HG03432 (cell line): ENCODE data around the gene COL2A1.

Experiments
- ATAC-seq: cut with Tn5 transposase; IDR thresholded peaks from one replicate; pipeline ENCODE4 v1.9.1; 2021; ENCODE audit warnings: mild to moderate bottlenecking, moderate library complexity; ENCODE audit not compliant: unreplicated experiment

The COL2A1 gene

DNA sequence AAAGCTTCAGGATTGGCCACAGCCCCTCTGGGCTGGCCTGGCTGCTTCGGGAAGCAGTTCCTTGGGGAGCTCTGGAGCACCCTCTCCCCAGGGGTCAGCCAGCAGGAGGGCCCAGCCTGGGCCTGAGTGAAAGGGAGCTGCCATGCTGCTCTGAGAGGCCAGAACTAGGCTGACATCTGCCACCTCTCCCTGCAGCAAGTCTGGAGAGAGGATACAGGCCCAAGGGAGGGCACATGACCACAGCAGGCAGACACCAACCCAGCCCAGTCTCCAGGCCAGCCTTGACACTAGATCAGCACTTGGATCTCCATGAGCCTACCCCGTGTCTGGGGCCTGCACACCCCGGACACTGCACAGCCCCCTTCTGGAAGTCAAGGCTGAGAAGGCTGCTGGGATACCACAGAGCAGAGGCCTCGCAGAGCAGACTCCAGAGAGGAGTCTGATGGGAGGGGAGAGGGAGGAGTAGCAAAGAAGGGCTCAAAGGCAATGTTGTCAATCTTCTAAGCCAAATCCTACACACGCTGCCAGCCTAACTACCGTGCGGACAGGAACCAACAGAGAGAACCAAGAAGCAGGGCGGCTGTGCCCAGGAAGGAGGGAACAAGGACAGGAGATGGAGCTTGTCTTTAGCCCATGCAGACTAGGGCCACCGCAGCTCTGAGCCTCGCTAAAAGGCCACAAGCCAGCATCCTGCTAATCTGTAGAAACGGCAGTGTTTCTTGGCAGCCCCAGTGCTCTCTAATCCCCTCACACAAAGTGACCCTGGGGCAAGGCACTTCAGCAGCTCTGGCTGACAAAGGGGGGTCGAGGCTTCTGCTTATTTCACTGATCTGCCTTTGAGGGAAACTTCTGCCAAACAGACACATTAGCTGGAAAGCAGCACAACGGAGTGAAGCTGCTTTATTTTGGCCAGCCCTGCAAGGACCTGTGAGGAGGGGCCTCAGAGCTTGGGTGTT lies 12.9 kb downstream of the COL2A1 start:
- ATAC-seq: no peak

GRCh38 chr12:47990351-47991105 lies 13.7 kb downstream of the COL2A1 start:
- peak; percentile 91 for ATAC-seq

- no peak for ATAC-seq
Observed at GRCh38 chr12:47989666-47990065, 14.6 kb downstream of the COL2A1 start.

DNA sequence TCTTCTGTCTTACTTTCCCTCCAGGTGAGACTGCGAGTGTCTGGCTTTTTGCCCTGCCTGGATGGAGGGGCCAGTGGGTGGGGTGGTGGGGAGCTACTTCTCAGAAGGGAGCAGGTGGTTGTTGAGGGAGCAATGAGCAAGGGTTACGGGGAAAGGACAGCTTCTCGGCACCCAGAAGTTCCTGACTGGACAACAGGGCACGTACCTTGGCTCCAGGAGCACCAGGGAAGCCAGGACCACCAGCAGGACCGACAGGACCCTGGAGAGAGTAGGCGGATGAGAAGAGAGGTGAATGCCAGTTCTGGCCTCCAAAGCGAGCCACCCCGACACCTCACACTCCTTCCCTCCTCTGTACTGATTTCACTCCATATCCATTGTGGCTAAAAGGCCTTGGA lies 15.3 kb downstream of the COL2A1 start:
- no peak for ATAC-seq

GRCh38 chr12:47988073-47989022 lies 15.9 kb downstream of the COL2A1 start:
- no peak for ATAC-seq

GRCh38 chr12:47987411-47988072 lies 16.7 kb downstream of the COL2A1 start:
- ATAC-seq: no peak

GRCh38 chr12:47986832-47987231 lies 17.4 kb downstream of the COL2A1 start:
- no peak for ATAC-seq

DNA sequence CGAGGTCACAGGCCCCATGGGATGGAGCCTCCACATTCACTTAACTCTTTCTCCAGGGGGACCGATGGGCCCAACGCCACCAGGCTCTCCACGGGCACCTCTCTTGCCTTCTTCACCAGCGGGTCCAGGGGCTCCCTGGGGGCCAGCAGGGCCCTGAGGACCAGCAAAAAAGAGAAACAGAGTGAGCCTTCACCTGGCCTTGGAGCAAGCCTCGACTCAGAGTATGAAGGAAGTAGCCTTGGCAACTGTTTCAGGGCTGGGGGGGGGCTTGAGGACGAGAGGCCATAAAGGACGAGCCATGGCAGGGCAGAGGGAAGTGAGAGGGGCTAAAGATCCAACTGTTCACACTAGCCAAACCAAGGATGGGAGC lies 18.0 kb downstream of the COL2A1 start:
- no peak for ATAC-seq

DNA sequence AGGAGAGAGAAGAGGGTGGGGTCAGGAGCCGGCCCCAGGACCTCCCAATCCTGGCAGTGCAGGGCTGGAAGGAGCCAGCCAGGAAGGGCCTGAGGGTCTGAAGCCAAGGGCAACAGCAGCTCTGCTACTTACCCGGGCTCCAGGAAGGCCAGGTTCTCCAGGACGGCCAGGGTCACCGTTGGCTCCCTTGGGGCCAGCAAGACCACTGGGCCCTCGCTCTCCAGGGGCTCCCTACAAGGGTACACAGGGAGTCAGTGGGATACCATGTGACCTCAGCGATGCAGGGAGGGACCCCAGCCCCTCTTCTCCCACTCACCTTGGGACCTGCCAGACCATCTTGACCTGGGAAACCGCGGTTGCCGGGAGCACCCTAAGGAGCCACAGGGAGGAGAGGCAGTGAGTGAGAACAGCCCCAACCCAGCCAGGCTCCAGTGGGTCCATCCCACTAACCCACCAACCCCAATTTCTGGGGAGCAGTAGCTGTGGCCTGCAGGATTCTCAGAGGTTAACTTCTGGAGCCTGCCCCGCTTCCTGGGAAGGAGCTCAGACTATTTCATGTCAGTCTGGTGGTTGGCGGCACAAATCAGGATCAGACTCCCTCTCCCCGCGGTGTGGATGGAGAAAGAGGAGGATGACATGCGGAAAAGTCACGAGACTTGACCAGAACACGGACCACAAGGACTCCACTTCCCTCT lies 18.5 kb downstream of the COL2A1 start:
- ATAC-seq: no peak

- no peak for ATAC-seq
Observed at GRCh38 chr12:47984331-47984801, 19.9 kb downstream of the COL2A1 start.

DNA sequence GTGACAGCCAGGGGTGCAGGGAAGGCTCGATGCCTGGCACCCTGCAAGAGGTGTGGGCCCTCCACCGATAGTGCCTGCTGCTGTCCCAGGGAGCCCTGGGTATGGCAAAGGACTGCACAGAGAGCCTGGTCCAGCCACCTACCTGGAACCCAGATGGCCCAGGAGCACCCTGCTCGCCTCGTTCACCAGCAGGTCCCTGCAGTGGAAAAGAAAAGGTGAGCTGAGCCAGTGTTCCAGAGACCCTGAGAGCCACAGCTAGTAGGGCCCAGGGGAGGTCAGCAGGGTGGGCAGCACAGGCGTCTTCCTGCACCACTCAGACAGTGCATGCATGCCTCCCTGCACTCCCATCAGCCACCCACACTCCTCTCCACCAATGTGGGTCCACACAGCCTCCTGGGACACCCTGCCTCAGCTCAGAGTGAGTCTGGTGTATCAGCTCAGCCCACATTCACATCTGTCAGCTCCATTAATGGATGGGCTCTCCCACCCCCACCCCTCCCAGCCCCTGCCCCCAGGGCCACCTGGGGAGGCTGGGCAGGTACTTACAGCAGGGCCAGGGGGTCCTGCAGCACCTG lies 20.6 kb downstream of the COL2A1 start:
- no peak for ATAC-seq

DNA sequence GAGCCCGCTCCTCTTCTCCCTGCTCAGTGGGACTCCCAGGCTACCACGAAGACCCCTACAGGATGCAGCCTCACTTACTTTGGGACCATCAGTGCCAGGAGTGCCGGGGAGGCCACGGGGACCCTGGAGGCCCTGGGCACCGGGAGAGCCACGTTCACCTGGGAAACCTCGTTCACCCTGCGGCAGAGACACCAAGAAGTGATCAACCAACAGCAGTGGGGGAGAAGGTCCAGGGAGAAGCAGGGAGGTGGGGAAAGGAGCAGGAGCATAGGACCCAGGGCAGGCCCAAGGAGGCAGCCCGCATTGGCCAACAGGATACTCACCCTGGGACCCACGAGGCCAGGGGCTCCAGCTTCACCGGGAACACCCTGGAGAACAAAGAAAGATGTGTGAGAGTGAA lies 21.5 kb downstream of the COL2A1 start:
- ATAC-seq: no peak

DNA sequence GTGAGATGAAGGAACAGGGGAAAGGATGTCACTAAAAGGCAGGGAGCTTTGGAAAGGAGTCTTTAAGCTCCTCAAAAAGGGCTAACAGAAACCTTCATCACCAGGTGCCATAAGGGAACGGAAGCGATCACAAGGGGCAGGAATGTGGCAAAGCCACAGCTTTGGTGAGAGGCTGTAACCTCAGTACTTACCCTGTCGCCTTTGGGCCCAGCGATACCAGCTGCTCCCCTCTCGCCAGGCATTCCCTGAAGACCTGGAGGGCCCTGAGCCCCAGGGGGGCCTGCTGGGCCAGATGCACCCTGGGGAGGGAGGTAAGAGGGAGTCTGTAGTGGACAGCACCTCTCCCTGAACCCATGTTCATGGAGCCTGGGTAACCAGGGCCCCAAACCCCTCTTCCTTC lies 22.0 kb downstream of the COL2A1 start:
- no peak for ATAC-seq

DNA sequence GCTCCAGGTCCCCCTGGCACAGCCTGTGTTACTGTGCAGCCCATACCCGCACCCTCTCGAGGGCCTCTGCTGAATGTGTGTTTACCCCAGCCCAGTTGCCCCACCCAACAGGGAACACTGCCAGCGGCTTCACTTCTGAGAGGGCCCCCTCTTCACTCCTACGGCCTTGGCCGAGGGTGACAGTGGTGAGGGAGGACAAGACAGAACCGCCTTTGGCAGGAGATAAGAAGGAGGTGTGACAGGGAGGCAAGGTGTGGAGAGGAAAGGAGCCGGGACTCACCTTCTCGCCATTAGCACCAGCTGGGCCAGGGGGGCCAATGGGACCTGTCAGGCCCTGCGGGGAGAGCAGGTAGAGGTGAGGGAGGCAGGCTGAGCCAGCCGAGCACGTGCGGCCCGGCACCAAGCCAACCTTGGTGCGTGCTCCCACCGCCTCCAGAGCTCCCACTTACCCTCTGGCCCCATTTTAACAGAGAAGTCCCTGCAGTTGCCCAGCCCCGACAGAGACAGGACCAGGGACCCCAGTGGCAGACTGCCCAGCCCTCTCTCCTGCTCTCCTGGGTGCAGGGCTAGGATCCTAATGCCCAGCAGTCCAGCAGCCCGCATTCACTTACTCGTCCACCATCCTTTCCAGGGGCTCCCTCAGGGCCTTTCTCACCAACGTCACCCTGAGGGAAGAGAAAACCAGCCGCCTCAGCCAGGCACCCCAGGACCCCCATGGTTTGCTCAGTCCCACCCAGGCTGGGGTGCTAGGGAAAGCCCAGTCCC lies 22.6 kb downstream of the COL2A1 start:
- no peak for ATAC-seq

- ATAC-seq: no peak
Observed at GRCh38 chr12:47980779-47981495, 23.3 kb downstream of the COL2A1 start.

- no peak for ATAC-seq
Observed at GRCh38 chr12:47980197-47980596, 24.1 kb downstream of the COL2A1 start.

- no peak for ATAC-seq
Observed at GRCh38 chr12:47979686-47980085, 24.6 kb downstream of the COL2A1 start.

- no peak for ATAC-seq
Observed at GRCh38 chr12:47979166-47979565, 25.1 kb downstream of the COL2A1 start.
